DOHH2 (cell line): ENCODE results near the gene CYTH1.

Source experiments
- H3F3A ChIP-seq: fragments of 200-600 bp; sonication (generic), shearing (Covaris generic); 2 replicates; pipeline ENCODE4 v1.6.0; 2016; ENCODE audit warnings: antibody characterized with exemption, mild to moderate bottlenecking; ENCODE audit not compliant: control insufficient read depth, insufficient read depth
- H3K27ac ChIP-seq: fragments of 200-600 bp; sonication (generic); 2 replicates; pipeline ENCODE4 v1.5.1; 2014; ENCODE audit warnings: low read depth, mild to moderate bottlenecking, low read length, moderate library complexity
- H3K27me3 ChIP-seq: fragments of 200-600 bp; sonication (generic); 2 replicates; pipeline ENCODE4 v1.6.1; 2014; ENCODE audit warnings: mild to moderate bottlenecking, low read length, mixed read lengths; ENCODE audit not compliant: control insufficient read depth
- H3K36me3 ChIP-seq: fragments of 200-600 bp; sonication (generic); 2 replicates; pipeline ENCODE4 v1.6.1; 2014; ENCODE audit warnings: mild to moderate bottlenecking, low read length, moderate library complexity, mixed read lengths; ENCODE audit not compliant: control insufficient read depth
- H3K4me1 ChIP-seq: fragments of 200-600 bp; sonication (generic); 2 replicates; pipeline ENCODE4 v1.6.1; 2014; ENCODE audit warnings: mild to moderate bottlenecking, low read length, mixed read lengths; ENCODE audit not compliant: control insufficient read depth
- H3K4me2 ChIP-seq: fragments of 200-600 bp; sonication (generic); 2 replicates; pipeline ENCODE4 v1.6.0; 2014; ENCODE audit warnings: mild to moderate bottlenecking, low read length, moderate library complexity
- H3K4me3 ChIP-seq: fragments of 200-600 bp; sonication (generic); 2 replicates; pipeline ENCODE4 v1.5.1; 2014; ENCODE audit warnings: mild to moderate bottlenecking, low read length, mixed read lengths
- H3K79me2 ChIP-seq: fragments of 200-600 bp; sonication (generic); 2 replicates; pipeline ENCODE4 v1.6.1; 2014; ENCODE audit warnings: mild to moderate bottlenecking, low read length, mixed read lengths; ENCODE audit not compliant: control insufficient read depth
- H3K9me2 ChIP-seq: fragments of 200-600 bp; sonication (generic); replicated peaks from 2 replicates; pipeline ENCODE4 v1.6.1; 2014; ENCODE audit warnings: mild to moderate bottlenecking, low read length, mixed read lengths; ENCODE audit not compliant: control insufficient read depth
- H3K9me3 ChIP-seq: fragments of 200-600 bp; sonication (generic); 2 replicates; pipeline ENCODE4 v1.6.1; 2014; ENCODE audit warnings: antibody characterized with exemption, low read length, mixed read lengths; ENCODE audit not compliant: control insufficient read depth, insufficient read depth
- H4K20me1 ChIP-seq: fragments of 200-600 bp; sonication (generic); 2 replicates; pipeline ENCODE4 v1.6.0; 2014; ENCODE audit warnings: low read depth, mild to moderate bottlenecking, antibody characterized with exemption, low read length, moderate library complexity; ENCODE audit not compliant: control insufficient read depth, insufficient read depth
- EZH2phosphoT487 ChIP-seq: fragments of 200-600 bp; sonication (generic); IDR thresholded peaks from 2 replicates; pipeline ENCODE4 v1.6.1; 2017; ENCODE audit warnings: borderline replicate concordance, mild to moderate bottlenecking, antibody characterized with exemption, low read length, moderate library complexity, mixed read lengths
- TF ChIP-seq, protein P1 (sequence below): fragments of 200-600 bp; sonication (generic); IDR thresholded peaks from one replicate; pipeline ENCODE4 v1.5.1; 2014; ENCODE audit warnings: antibody characterized with exemption, mild to moderate bottlenecking, low read depth, low read length; ENCODE audit not compliant: poor library complexity, severe bottlenecking

The CYTH1 gene

GRCh38 chr17:78821961-78822360 is 39.9 kb upstream of the CYTH1 start:
- Histone ChIP-seq H3K9me2 (no peaks in the 10 kb centered on the region), H3K4me2 (no peak overlapping the region), H3K4me1 (no peaks in the 10 kb centered on the region), H3K27ac (no peak overlapping the region), H3K36me3 (peaks cover 93% of the 10 kb centered on the region), H4K20me1 (0 out of 2 replicates have a peak, but pooled peaks cover 7% of the 10 kb centered on the region), H3F3A (no peaks in the 10 kb centered on the region), H3K79me2 (peaks cover 33% of the 10 kb centered on the region), H3K4me3 (no peak overlapping the region), H3K9me3 (no peaks in the 10 kb centered on the region), H3K27me3 (no peaks in the 10 kb centered on the region)
- TF ChIP-seq EZH2phosphoT487 = no peak
- TF ChIP-seq, protein P1, sequence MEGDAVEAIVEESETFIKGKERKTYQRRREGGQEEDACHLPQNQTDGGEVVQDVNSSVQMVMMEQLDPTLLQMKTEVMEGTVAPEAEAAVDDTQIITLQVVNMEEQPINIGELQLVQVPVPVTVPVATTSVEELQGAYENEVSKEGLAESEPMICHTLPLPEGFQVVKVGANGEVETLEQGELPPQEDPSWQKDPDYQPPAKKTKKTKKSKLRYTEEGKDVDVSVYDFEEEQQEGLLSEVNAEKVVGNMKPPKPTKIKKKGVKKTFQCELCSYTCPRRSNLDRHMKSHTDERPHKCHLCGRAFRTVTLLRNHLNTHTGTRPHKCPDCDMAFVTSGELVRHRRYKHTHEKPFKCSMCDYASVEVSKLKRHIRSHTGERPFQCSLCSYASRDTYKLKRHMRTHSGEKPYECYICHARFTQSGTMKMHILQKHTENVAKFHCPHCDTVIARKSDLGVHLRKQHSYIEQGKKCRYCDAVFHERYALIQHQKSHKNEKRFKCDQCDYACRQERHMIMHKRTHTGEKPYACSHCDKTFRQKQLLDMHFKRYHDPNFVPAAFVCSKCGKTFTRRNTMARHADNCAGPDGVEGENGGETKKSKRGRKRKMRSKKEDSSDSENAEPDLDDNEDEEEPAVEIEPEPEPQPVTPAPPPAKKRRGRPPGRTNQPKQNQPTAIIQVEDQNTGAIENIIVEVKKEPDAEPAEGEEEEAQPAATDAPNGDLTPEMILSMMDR = no peak

DNA sequence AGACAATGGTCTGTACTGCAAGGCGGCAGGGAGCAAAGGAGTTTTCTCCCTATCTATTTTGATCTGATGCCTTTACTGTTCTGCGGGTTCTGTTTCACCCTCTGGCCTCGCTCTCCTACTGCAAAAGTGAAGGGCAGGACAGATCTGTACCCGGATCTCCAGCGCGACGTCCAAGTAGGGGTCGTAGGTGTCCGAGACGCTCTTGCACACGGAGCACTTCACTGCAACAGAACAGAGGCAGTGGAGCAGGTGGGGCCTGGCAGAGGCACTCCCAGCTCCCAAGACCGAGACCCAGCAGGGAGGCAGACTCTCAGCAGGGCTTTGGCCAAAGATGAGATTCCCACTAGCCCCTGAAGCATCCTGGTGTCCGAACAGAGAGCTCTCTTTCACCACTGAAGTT is 38.8 kb upstream of the CYTH1 start:
- no peak for TF ChIP-seq EZH2phosphoT487
- TF ChIP-seq, protein P1 = no peak
- no peaks in the 10 kb centered on the region for H3F3A ChIP-seq
- no peak overlapping the region for H3K4me2 ChIP-seq
- no peak overlapping the region for H3K4me3 ChIP-seq
- no peak overlapping the region for H3K27ac ChIP-seq
- H4K20me1 ChIP-seq = 0 out of 2 replicates have a peak, but pooled peaks cover 5% of the 10 kb centered on the region
- H3K9me2 ChIP-seq = no peaks in the 10 kb centered on the region
- no peaks in the 10 kb centered on the region for H3K4me1 ChIP-seq
- H3K36me3 ChIP-seq = peaks cover 92% of the 10 kb centered on the region
- peaks cover 28% of the 10 kb centered on the region for H3K79me2 ChIP-seq
- H3K9me3 ChIP-seq = no peaks in the 10 kb centered on the region
- no peaks in the 10 kb centered on the region for H3K27me3 ChIP-seq

DNA sequence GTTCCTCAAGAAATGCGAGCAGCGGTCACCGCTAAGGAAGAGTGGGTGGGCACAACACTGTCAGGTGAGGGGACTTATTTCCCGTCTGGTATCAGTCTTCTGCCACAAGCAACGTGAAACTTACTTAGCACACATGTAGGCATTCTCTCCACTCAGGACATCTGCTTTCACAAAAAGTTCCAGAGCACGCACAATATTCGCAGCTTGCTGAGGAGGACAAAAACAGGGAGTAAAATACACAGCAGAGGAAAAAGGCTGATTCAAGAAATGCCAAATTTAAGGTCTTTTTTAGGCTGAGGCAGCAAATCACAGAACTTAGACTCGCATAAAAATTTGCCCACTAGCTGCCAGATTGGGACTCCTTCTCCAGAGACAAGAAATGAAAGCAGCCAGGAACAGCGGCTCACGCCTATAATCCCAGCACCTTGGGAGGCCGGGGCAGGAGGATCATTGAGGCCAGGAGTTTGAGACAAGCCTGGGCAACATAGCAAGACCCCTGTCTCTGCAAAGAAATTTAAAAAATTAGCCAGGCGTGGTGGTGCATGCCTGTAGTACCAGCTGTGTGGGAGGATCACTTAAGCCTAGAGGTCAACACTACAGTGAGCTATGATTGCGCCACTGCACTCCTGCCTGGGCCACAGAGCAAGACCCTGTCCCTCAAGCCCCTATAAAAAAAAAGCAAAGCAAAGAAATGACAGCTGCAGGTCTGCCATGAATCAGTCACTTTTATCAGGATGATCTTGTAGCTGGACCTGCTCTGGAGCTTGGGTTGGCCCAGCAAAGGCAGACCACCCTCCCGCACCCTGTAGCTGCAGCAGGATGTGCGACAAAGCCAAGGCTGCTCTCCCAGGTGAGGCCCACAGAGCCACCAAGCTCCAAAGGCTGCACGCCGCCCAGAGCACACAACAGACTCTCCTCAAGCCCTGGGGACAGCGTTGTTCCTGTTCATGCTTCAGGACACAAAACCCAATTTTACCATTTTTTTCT is 38.0 kb upstream of the CYTH1 start:
- Histone ChIP-seq H3K27me3 (no peaks in the 10 kb centered on the region), H3K36me3 (peaks cover 92% of the 10 kb centered on the region), H3K27ac (no peak overlapping the region), H3F3A (no peaks in the 10 kb centered on the region), H3K4me1 (no peaks in the 10 kb centered on the region), H3K4me2 (no peak overlapping the region), H3K9me2 (no peaks in the 10 kb centered on the region), H3K79me2 (peaks cover 21% of the 10 kb centered on the region), H4K20me1 (no peaks in the 10 kb centered on the region), H3K9me3 (no peaks in the 10 kb centered on the region), H3K4me3 (no peak overlapping the region)
- TF ChIP-seq EZH2phosphoT487 = no peak
- TF ChIP-seq, protein P1 = no peak
